K562 (cell line): ENCODE results near the gene CCDC47.

Experiments used
- CC2D1A ChIP-seq: fragments of 450-650 bp; IDR thresholded peaks from 2 replicates; pipeline ENCODE4 v1.6.1; 2017; ENCODE audit warnings: mild to moderate bottlenecking
- CREM ChIP-seq: IDR thresholded peaks from 2 replicates; pipeline ENCODE4 v1.6.1; 2014; ENCODE audit warnings: antibody characterized with exemption, low read depth
- CTCF ChIP-seq, 3 experiments: IDR thresholded peaks in 2 of 3; conservative IDR thresholded peaks in 1 of 3; 2 replicates each; pipeline ENCODE4 v1.5.1; 2011 to 2012; ENCODE audit warnings: low read length in 3 of 3, mild to moderate bottlenecking in 3 of 3, control low read depth in 2 of 3, improper control_type of control experiment in 1 of 3, inconsistent platforms in 1 of 3, low read depth in 1 of 3, mixed read lengths in 1 of 3, moderate library complexity in 1 of 3; ENCODE audit not compliant: insufficient read depth in 2 of 3
- NONO ChIP-seq, 2 experiments: fragments of 200-400 bp in 1 of 2; fragments of 450-650 bp in 1 of 2; formaldehyde crosslinking in 1 of 2; IDR thresholded peaks; 2 replicates each; pipeline ENCODE4 v1.6.1; 2017; ENCODE audit warnings: low read depth in 2 of 2, mild to moderate bottlenecking in 2 of 2, moderate library complexity in 2 of 2, low read length in 1 of 2
- REST ChIP-seq, 2 experiments: fragments of 450-650 bp; formaldehyde crosslinking in 1 of 2; IDR thresholded peaks; 2 replicates each; pipeline versions ENCODE4 v1.4.0 to v1.6.1; 2014 to 2020; ENCODE audit warnings: mild to moderate bottlenecking in 2 of 2, borderline replicate concordance in 1 of 2, low read depth in 1 of 2
- TAF1 ChIP-seq: IDR thresholded peaks from 2 replicates; pipeline ENCODE4 v1.6.1; 2011; ENCODE audit warnings: mild to moderate bottlenecking, low read length, moderate library complexity; ENCODE audit not compliant: insufficient read depth, control insufficient read depth, severe bottlenecking; ENCODE audit errors: extremely low read depth
- ZNF165 ChIP-seq: fragments of 250-450 bp; sonication (Bioruptor Pico); IDR thresholded peaks from 2 replicates; pipeline ENCODE4 v1.4.0; 2020; ENCODE audit warnings: borderline replicate concordance
- ZNF609 ChIP-seq: sonication (generic); formaldehyde crosslinking; IDR thresholded peaks from 2 replicates; pipeline ENCODE4 v1.8.1; 2023; ENCODE audit warnings: missing genetic modification reagents, mild to moderate bottlenecking, borderline replicate concordance

- TF ChIP-seq REST (IDR thresholded peaks at IDR 0.05; ENCODE audit: borderline replicate concordance) (no peak), REST (CRISPR knock-in tag; IDR thresholded peaks at IDR 0.05; ENCODE audit: low read depth) (no peak), CTCF (IDR thresholded peaks at IDR 0.05 in 2 of 3, conservative IDR thresholded peaks at IDR 0.05 in 1 of 3; ENCODE audit: insufficient read depth in 2 of 3, low read depth in 1 of 3, low read length in 3 of 3) (no peak), TAF1 (no peak), ZNF609 (CRISPR knock-in tag) (no peak), NONO (IDR thresholded peaks at IDR 0.05; ENCODE audit: low read depth in 2 of 2, low read length in 1 of 2) (no peak), ZNF165 (CRISPR knock-in tag) (no peak), CREM (no peak), CC2D1A (no peak)
Observed at GRCh38 chr17:63704836-63705235, 68.6 kb downstream of the CCDC47 start.
